Forelimb muscle (tissue), 1 donor: Measurements from ENCODE around the gene ABAT. TPM values are rescaled to one million over a fixed set of nuclear protein-coding genes. Genes with fewer than 3 reads are reported as not detected.

Source experiments
- DNase-seq: peaks from one replicate; pipeline ENCODE4 v3.0.0-alpha.2; 2013; ENCODE audit warnings: low read depth
- polyA plus RNA-seq: library from polyadenylated mRNA; unstranded; fragments of 120-200 nt; gene quantifications from one replicate; pipeline ENCODE4 v1.2.1, GENCODE V29; 2013; ENCODE audit not compliant: insufficient read length

ABAT gene
- 17.7 TPM for polyA plus RNA-seq

- DNase-seq, result peak; percentile 44
Measured at GRCh38 chr16:8674413-8675022, at the start of gene ABAT. ABAT (plus strand) TSS chr16:8674617; CDS start chr16:8735740, 61,123 bp downstream.

GRCh38 chr16:8625491-8626087 is 48.8 kb upstream of the ABAT start:
- DNase-seq, result no peak

- no peak for DNase-seq
Measured at GRCh38 chr16:8626946-8627345, 47.5 kb upstream of the ABAT start.

- no peak for DNase-seq
Measured at GRCh38 chr16:8627456-8627855, 47.0 kb upstream of the ABAT start.

GRCh38 chr16:8628981-8629725 is 45.3 kb upstream of the ABAT start:
- no peak for DNase-seq

- no peak for DNase-seq
Measured at GRCh38 chr16:8630255-8630953, 44.0 kb upstream of the ABAT start.

- DNase-seq, result no peak
Measured at GRCh38 chr16:8631373-8631772, 43.0 kb upstream of the ABAT start.

GRCh38 chr16:8631818-8632465 is 42.5 kb upstream of the ABAT start:
- no peak for DNase-seq

GRCh38 chr16:8632675-8633182 is 41.7 kb upstream of the ABAT start:
- DNase-seq, result no peak

GRCh38 chr16:8634991-8635736 is 39.3 kb upstream of the ABAT start:
- DNase-seq, result no peak

GRCh38 chr16:8639694-8640093 is 34.7 kb upstream of the ABAT start:
- DNase-seq, result no peak

GRCh38 chr16:8641671-8642070 is 32.7 kb upstream of the ABAT start:
- no peak for DNase-seq

- no peak for DNase-seq
Measured at GRCh38 chr16:8642146-8642545, 32.3 kb upstream of the ABAT start.

GRCh38 chr16:8644211-8645140 is 29.9 kb upstream of the ABAT start:
- DNase-seq, result no peak

GRCh38 chr16:8645141-8645521 is 29.3 kb upstream of the ABAT start:
- DNase-seq, result no peak

GRCh38 chr16:8645831-8646230 is 28.6 kb upstream of the ABAT start:
- DNase-seq, result no peak

- DNase-seq, result no peak
Measured at GRCh38 chr16:8646326-8647053, 27.9 kb upstream of the ABAT start.

GRCh38 chr16:8647721-8648318 is 26.6 kb upstream of the ABAT start:
- no peak for DNase-seq

- DNase-seq, result no peak
Measured at GRCh38 chr16:8648877-8649276, 25.5 kb upstream of the ABAT start.
